ENCODE data around the gene UCK1.
"Not testable (repeated sequence)": the region's sequence is repeated elsewhere in the genome, so short reads cannot be mapped to it uniquely, and the experiment has no call there.

UCK1 gene

GRCh38 chr9:131523451-131524435 lies 7.3 kb downstream of the UCK1 start:
- no peaks in the 10 kb centered on the region for H3K9me3 ChIP-seq
- no peaks in the 10 kb centered on the region for H3K27me3 ChIP-seq (ENCODE audit: low read depth)
- H3K36me3 ChIP-seq (replicated peaks), result peaks cover 93% of the 10 kb centered on the region
- in situ Hi-C loops (cut with MboI; ENCODE audit: low sequenced_read_pairs), result no loop called here
- no peak for DNase-seq (ENCODE audit: low spot score in 2 of 2)
- H3K4me1 ChIP-seq, result no peaks in the 10 kb centered on the region
- no peak overlapping the region for H3K4me3 ChIP-seq

DNA sequence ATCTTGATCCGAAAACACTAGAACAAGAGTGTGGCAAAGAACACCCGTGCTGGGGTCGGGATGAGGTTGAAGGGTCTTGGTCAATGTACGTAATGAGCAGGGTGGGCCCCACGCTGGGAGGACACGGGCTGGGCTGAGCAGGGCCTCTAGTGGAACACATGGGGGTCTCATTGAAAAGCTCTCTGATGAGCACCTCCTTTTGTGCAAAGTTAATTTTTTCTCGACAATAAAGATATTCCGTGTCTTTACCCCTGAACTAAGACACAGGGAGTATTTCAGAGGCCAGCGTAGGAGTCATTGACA lies 8.0 kb downstream of the UCK1 start:
- Histone ChIP-seq H3K4me1 (no peaks in the 10 kb centered on the region), H3K4me3 (no peak overlapping the region), H3K36me3 (replicated peaks) (peaks cover 93% of the 10 kb centered on the region), H3K9me3 (no peaks in the 10 kb centered on the region), H3K27me3 (ENCODE audit: low read depth) (no peaks in the 10 kb centered on the region)
- in situ Hi-C loops (cut with MboI; ENCODE audit: low sequenced_read_pairs), result no loop called here
- no peak for DNase-seq (ENCODE audit: low spot score in 2 of 2)

- Histone ChIP-seq H3K36me3 (replicated peaks) (peaks cover 89% of the 10 kb centered on the region), H3K4me3 (no peak overlapping the region), H3K4me1 (no peaks in the 10 kb centered on the region), H3K27me3 (ENCODE audit: low read depth) (no peaks in the 10 kb centered on the region), H3K9me3 (no peaks in the 10 kb centered on the region)
- in situ Hi-C loops (cut with MboI; ENCODE audit: low sequenced_read_pairs), result no loop called here
- no peak for DNase-seq (ENCODE audit: low spot score in 2 of 2)
Observed at GRCh38 chr9:131522257-131523085, 8.6 kb downstream of the UCK1 start.

DNA sequence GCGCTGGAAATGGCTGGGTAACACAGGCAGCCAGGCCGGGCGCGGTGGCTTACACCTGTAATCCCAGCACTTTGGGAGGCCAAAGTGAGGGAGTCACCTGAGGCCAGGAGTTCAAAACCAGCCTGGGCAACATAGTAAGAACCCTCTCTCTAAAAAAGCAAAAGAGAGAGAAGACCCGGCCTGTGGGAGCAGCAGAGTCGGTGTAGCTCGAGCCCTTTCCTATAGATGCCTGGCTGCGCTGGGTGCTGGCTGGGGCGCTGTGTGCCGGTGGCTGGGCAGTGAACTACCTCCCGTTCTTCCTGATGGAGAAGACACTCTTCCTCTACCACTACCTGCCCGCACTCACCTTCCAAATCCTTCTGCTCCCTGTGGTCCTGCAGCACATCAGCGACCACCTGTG lies 9.2 kb downstream of the UCK1 start:
- H3K4me3 ChIP-seq, result no peak overlapping the region
- H3K4me1 ChIP-seq, result no peaks in the 10 kb centered on the region
- DNase-seq (ENCODE audit: low spot score in 2 of 2), result no peak
- H3K27me3 ChIP-seq (ENCODE audit: low read depth), result no peaks in the 10 kb centered on the region
- H3K36me3 ChIP-seq (replicated peaks), result peaks cover 89% of the 10 kb centered on the region
- H3K9me3 ChIP-seq, result no peaks in the 10 kb centered on the region
- in situ Hi-C loops (cut with MboI; ENCODE audit: low sequenced_read_pairs), result no loop called here

GRCh38 chr9:131521203-131521602 lies 9.9 kb downstream of the UCK1 start:
- Histone ChIP-seq H3K4me1 (no peaks in the 10 kb centered on the region), H3K4me3 (no peak overlapping the region), H3K9me3 (no peaks in the 10 kb centered on the region), H3K36me3 (replicated peaks) (peaks cover 90% of the 10 kb centered on the region), H3K27me3 (ENCODE audit: low read depth) (no peaks in the 10 kb centered on the region)
- in situ Hi-C loops (cut with MboI; ENCODE audit: low sequenced_read_pairs), result no loop called here
- DNase-seq (ENCODE audit: low spot score in 2 of 2), result no peak

DNA sequence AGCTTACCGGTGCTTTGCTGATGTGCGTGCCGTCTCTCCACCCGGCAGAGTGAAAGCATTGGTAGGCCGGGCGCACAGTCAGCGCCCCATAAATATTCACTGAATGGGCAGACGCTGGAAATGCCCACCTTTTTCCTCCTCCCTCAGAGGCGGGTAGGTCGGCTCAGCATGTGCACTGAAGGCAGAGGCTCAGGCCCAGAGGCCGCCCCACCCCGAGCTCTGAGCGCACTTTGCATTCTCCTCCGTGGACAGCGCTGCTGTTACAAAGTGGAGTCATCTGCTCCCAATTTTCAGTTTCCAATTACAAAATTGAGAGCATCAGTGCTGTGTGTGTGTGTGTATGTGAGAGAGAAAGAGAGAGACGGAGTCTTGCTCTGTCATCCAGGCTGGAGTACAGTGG lies 10.6 kb downstream of the UCK1 start:
- no peaks in the 10 kb centered on the region for H3K27me3 ChIP-seq (ENCODE audit: low read depth)
- peaks cover 83% of the 10 kb centered on the region for H3K36me3 ChIP-seq (replicated peaks)
- DNase-seq (ENCODE audit: low spot score in 2 of 2), result no peak
- H3K9me3 ChIP-seq, result no peaks in the 10 kb centered on the region
- in situ Hi-C loops (cut with MboI; ENCODE audit: low sequenced_read_pairs), result no loop called here
- no peaks in the 10 kb centered on the region for H3K4me1 ChIP-seq
- H3K4me3 ChIP-seq, result no peak overlapping the region

DNA sequence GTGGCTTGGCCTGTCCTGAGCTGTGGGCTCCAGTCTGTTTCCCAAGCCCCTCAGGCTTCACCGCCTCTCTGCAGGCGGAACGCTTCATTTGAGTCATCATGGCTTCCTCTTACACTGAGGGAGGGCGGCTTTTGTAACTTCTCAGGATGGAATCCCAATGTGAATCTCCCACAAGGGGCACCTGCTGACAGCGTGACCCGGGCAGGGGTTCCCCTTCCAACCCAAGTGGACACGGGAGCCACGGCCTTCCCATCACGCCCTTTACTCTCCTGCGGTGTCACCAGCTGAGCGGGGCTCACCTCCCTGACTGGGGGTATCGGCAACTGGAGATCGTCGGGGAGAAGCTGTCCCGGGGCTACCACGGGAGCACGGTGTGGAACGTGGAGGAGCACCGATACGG lies 12.5 kb downstream of the UCK1 start:
- H3K4me1 ChIP-seq, result no peaks in the 10 kb centered on the region
- no peaks in the 10 kb centered on the region for H3K9me3 ChIP-seq
- in situ Hi-C loops (cut with MboI; ENCODE audit: low sequenced_read_pairs), result no loop called here
- no peak overlapping the region for H3K4me3 ChIP-seq
- peaks cover 78% of the 10 kb centered on the region for H3K36me3 ChIP-seq (replicated peaks)
- no peaks in the 10 kb centered on the region for H3K27me3 ChIP-seq (ENCODE audit: low read depth)
- DNase-seq (ENCODE audit: low spot score in 2 of 2), result no peak

DNA sequence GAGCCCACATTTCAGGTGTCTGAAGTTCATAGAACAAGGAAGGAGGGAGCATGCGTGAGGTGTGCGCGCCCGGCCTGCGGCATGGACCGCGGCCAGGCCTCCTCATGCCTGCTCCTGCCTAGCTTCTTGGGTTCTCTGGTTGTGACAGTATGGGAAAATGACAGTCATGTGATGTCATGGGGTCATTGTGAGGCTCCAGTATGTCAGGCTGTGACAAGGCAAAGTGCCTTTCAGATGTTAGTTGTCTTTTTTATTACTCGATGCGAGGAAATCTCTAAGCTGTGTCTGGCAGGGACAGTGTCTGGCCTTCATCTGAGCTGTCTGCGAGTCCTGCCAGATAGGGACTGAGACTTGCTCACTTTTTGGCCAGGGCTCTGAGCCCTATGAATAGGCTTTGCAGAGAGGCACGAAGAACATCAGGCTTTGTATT lies 13.3 kb downstream of the UCK1 start:
- Histone ChIP-seq H3K4me3 (no peak overlapping the region), H3K9me3 (no peaks in the 10 kb centered on the region), H3K27me3 (ENCODE audit: low read depth) (no peaks in the 10 kb centered on the region), H3K36me3 (replicated peaks) (peaks cover 78% of the 10 kb centered on the region), H3K4me1 (no peaks in the 10 kb centered on the region)
- in situ Hi-C loops (cut with MboI; ENCODE audit: low sequenced_read_pairs), result no loop called here
- no peak for DNase-seq (ENCODE audit: low spot score in 2 of 2)

DNA sequence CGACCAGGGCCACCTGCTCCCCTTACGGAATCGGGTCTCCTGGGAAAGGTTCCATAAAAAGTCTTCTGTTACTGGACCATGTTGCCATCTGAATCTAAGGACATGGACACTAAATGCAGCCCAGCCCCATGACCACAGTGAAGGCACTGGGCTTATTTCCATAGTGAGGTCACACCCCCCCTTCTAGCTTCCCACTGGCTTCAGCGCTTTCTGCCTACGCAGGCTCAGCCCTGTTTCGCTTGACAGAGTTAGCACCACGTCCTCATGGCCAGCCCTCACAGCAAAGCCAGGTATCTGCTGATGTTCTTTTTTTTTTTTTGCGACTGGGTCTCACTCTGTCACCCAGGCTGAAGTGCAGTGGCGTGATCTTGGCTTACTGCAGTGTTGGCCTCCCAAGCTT lies 14.1 kb downstream of the UCK1 start:
- Histone ChIP-seq H3K4me1 (no peaks in the 10 kb centered on the region), H3K27me3 (ENCODE audit: low read depth) (no peaks in the 10 kb centered on the region), H3K9me3 (no peaks in the 10 kb centered on the region), H3K36me3 (replicated peaks) (peaks cover 80% of the 10 kb centered on the region), H3K4me3 (no peak overlapping the region)
- in situ Hi-C loops (cut with MboI; ENCODE audit: low sequenced_read_pairs), result no loop called here
- no peak for DNase-seq (ENCODE audit: low spot score in 2 of 2)

- Histone ChIP-seq H3K27me3 (ENCODE audit: low read depth) (no peaks in the 10 kb centered on the region), H3K9me3 (no peaks in the 10 kb centered on the region), H3K4me1 (no peaks in the 10 kb centered on the region), H3K36me3 (replicated peaks) (peaks cover 80% of the 10 kb centered on the region), H3K4me3 (no peak overlapping the region)
- in situ Hi-C loops (cut with MboI; ENCODE audit: low sequenced_read_pairs), result no loop called here
- no peak for DNase-seq (ENCODE audit: low spot score in 2 of 2)
Observed at GRCh38 chr9:131516100-131516499, 15.0 kb downstream of the UCK1 start.

DNA sequence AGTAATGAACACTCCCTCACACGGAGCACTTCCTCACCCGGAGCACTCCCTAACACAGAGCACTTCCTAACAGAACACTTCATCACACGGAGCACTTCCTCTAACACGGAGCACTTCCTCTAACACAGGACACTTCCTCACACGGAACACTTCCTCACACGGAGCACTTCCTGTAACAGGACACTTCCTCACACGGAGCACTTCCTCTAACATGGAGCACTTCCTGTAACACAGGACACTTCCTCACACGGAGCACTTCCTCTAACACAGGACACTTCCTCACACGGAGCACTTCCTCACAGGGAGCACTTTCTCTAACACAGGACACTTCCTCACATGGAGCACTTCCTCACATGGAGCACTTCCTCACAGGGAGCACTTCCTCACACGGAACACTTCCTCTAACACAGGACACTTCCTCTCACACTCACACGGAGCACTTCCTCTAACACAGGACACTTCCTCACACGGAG lies 15.5 kb downstream of the UCK1 start:
- H3K27me3 ChIP-seq (ENCODE audit: low read depth); H3K9me3 ChIP-seq; in situ Hi-C loops (cut with MboI; ENCODE audit: low sequenced_read_pairs); H3K4me3 ChIP-seq; H3K4me1 ChIP-seq; DNase-seq (ENCODE audit: low spot score in 2 of 2): not testable (repeated sequence)
- peaks cover 80% of the 10 kb centered on the region for H3K36me3 ChIP-seq (replicated peaks)

DNA sequence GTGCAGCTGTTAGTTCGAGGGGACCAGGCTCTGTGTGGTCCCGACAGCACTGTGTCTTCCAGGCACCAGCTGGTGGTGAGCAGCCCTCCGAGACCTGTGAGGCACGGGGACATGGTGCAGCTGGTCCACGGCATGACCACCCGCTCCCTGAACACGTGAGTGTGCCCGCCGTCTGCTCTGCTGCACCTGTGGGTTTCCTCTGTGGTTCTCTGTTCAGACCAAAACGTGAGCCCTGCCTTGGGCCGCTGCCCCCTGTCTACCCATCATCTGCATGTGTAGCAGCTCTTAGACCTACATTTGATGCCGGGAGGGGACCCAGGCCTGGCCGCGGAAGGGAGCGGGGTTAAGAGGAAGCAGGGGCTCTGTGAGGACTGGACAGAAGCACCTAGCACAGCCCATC lies 17.9 kb downstream of the UCK1 start:
- Histone ChIP-seq H3K9me3 (no peaks in the 10 kb centered on the region), H3K36me3 (replicated peaks) (peaks cover 72% of the 10 kb centered on the region), H3K27me3 (ENCODE audit: low read depth) (no peaks in the 10 kb centered on the region), H3K4me1 (no peaks in the 10 kb centered on the region), H3K4me3 (no peak overlapping the region)
- in situ Hi-C loops (cut with MboI; ENCODE audit: low sequenced_read_pairs), result no loop called here
- no peak for DNase-seq (ENCODE audit: low spot score in 2 of 2)

- H3K4me1 ChIP-seq, result no peaks in the 10 kb centered on the region
- no peaks in the 10 kb centered on the region for H3K27me3 ChIP-seq (ENCODE audit: low read depth)
- DNase-seq (ENCODE audit: low spot score in 2 of 2), result no peak
- peaks cover 73% of the 10 kb centered on the region for H3K36me3 ChIP-seq (replicated peaks)
- in situ Hi-C loops (cut with MboI; ENCODE audit: low sequenced_read_pairs), result no loop called here
- no peak overlapping the region for H3K4me3 ChIP-seq
- no peaks in the 10 kb centered on the region for H3K9me3 ChIP-seq
Observed at GRCh38 chr9:131511880-131512279, 19.2 kb downstream of the UCK1 start.

DNA sequence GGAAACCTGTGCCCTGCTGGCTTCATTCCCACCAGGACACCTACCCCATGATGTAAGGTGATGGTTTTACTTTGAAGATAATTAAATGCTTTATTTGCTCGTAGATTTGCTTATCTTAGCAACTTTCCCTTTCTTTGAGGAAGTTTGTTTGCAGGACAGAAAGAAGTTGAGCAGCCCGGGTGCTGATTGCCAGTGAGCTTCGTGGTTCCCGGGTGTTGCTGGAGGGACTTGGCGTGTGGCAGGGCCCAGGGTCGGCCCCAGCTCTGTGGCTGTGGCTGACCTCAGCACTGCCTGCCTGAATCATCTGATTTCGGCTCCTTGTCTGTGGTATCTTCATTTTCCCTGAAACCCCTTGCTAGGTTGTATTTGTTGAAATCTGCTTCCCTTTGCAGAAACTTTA lies 19.6 kb downstream of the UCK1 start:
- H3K9me3 ChIP-seq, result no peaks in the 10 kb centered on the region
- in situ Hi-C loops (cut with MboI; ENCODE audit: low sequenced_read_pairs), result no loop called here
- no peaks in the 10 kb centered on the region for H3K4me1 ChIP-seq
- no peak overlapping the region for H3K4me3 ChIP-seq
- H3K36me3 ChIP-seq (replicated peaks), result peaks cover 68% of the 10 kb centered on the region
- DNase-seq (ENCODE audit: low spot score in 2 of 2), result no peak
- H3K27me3 ChIP-seq (ENCODE audit: low read depth), result no peaks in the 10 kb centered on the region
